Measurements from ENCODE around the gene FGF1. TPM values are rescaled to one million over a fixed set of nuclear protein-coding genes. Genes with fewer than 3 reads are reported as not detected.

FGF1 gene
- total RNA-seq, 2 donors from 2014 or later, result 11.4 to 56.7 TPM

- no peak overlapping the region for H3K27ac ChIP-seq
- no peaks in the 10 kb centered on the region for H3K27me3 ChIP-seq (replicated peaks; ENCODE audit: insufficient read depth)
- H3K9me3 ChIP-seq, result no peaks in the 10 kb centered on the region
- no peak for ATAC-seq (ENCODE audit: insufficient number of reproducible peaks, low FRiP score, low read depth)
- TF ChIP-seq, protein P1, sequence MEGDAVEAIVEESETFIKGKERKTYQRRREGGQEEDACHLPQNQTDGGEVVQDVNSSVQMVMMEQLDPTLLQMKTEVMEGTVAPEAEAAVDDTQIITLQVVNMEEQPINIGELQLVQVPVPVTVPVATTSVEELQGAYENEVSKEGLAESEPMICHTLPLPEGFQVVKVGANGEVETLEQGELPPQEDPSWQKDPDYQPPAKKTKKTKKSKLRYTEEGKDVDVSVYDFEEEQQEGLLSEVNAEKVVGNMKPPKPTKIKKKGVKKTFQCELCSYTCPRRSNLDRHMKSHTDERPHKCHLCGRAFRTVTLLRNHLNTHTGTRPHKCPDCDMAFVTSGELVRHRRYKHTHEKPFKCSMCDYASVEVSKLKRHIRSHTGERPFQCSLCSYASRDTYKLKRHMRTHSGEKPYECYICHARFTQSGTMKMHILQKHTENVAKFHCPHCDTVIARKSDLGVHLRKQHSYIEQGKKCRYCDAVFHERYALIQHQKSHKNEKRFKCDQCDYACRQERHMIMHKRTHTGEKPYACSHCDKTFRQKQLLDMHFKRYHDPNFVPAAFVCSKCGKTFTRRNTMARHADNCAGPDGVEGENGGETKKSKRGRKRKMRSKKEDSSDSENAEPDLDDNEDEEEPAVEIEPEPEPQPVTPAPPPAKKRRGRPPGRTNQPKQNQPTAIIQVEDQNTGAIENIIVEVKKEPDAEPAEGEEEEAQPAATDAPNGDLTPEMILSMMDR (IDR thresholded peaks at IDR 0.05), result no peak
- no peak overlapping the region for H3K4me3 ChIP-seq
- DNase-seq (ENCODE audit: low spot score), result no peak
- H3K36me3 ChIP-seq, result no peaks in the 10 kb centered on the region
- peaks cover 17 to 27% of the 10 kb centered on the region in 2 donors for H3K4me1 ChIP-seq (ENCODE audit: control insufficient read depth in 1 of 2, low read depth in 2 of 2)
Observed at GRCh38 chr5:142626099-142626498, 59.8 kb downstream of the FGF1 start.

DNA sequence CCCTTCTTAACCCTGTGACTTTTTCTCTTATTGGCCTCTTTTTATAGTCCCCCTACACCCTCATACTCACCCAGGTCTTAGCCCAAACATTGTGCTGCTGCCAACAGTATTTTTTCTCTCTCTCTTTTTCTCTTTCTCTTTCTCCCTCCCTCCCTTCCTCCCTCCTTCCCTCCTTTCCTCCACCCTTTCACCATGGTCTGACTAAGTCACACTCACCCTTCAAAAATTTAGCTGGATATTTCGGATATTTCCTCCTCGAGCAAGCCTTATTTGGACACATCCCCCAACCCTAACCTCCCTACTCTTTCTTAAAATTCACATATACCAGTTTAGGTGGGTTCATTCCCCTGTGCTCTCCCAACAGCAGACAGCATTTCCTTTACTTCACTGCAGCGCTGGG is 64.7 kb downstream of the FGF1 start:
- H3K27me3 ChIP-seq (replicated peaks; ENCODE audit: insufficient read depth), result no peaks in the 10 kb centered on the region
- peak overlapping the region; percentile 52 for H3K4me3 ChIP-seq
- no peaks in the 10 kb centered on the region for H3K36me3 ChIP-seq
- TF ChIP-seq, protein P1 (IDR thresholded peaks at IDR 0.05), result no peak
- H3K27ac ChIP-seq, result peak overlapping the region; percentile 72 to 82
- DNase-seq (ENCODE audit: low spot score) (no peak), ATAC-seq (ENCODE audit: insufficient number of reproducible peaks, low FRiP score, low read depth) (peak; percentile 76)
- H3K4me1 ChIP-seq (ENCODE audit: control insufficient read depth in 1 of 2, low read depth in 2 of 2), result peaks cover 17 to 31% of the 10 kb centered on the region in 2 donors
- no peaks in the 10 kb centered on the region for H3K9me3 ChIP-seq

DNA sequence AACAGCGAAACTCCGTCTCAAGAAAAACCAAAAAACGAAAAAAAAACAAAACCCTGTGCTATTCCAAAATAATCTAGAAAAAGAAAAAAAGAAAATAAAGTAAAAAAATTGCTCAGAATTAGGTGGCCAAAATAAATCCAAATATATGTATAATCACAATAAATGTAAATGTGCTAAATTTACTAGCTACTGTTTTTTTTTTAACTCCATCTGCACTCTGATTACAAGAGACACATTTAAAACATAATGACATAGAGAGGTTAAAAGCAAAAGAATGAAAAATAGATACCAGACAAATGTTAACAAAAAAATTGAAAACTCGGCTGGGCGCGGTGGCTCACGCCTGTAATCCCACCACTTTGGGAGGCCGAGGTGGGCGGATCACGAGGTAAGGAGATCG is 66.1 kb downstream of the FGF1 start:
- no peak overlapping the region for H3K27ac ChIP-seq
- TF ChIP-seq, protein P1 (IDR thresholded peaks at IDR 0.05), result no peak
- no peak for DNase-seq (ENCODE audit: low spot score)
- peaks cover 14 to 25% of the 10 kb centered on the region in 2 donors for H3K4me1 ChIP-seq (ENCODE audit: control insufficient read depth in 1 of 2, low read depth in 2 of 2)
- no peaks in the 10 kb centered on the region for H3K36me3 ChIP-seq
- no peak overlapping the region for H3K4me3 ChIP-seq
- H3K27me3 ChIP-seq (replicated peaks; ENCODE audit: insufficient read depth), result no peaks in the 10 kb centered on the region
- H3K9me3 ChIP-seq, result no peaks in the 10 kb centered on the region
- no peak for ATAC-seq (ENCODE audit: insufficient number of reproducible peaks, low FRiP score, low read depth)

DNA sequence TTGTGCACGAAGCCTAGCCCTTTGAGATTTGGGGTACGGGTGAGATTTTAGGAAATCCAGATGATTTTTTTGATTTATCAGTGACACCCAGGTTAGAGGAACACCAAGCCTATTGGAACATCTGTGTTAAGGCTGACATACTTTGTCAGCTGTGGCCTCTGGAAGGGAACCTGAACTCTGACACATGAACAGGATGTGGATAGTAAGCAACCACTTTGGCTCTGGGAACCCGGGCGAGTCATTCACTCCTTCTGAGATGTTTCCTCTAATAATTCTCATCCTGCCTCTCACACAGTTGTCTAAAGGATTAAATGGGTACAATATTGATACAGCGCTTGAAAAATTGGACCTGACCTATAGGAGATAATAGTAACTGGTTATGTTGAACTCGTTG is 67.8 kb downstream of the FGF1 start:
- DNase-seq (ENCODE audit: low spot score) (no peak), ATAC-seq (ENCODE audit: insufficient number of reproducible peaks, low FRiP score, low read depth) (no peak)
- TF ChIP-seq, protein P1 (IDR thresholded peaks at IDR 0.05), result no peak
- no peaks in the 10 kb centered on the region for H3K36me3 ChIP-seq
- no peaks in the 10 kb centered on the region for H3K27me3 ChIP-seq (replicated peaks; ENCODE audit: insufficient read depth)
- no peaks in the 10 kb centered on the region for H3K9me3 ChIP-seq
- H3K4me1 ChIP-seq (ENCODE audit: control insufficient read depth in 1 of 2, low read depth in 2 of 2), result peaks cover 14 to 24% of the 10 kb centered on the region in 2 donors
- H3K4me3 ChIP-seq, result no peak overlapping the region
- H3K27ac ChIP-seq, result peak overlapping the region in 1 of 2 donors; percentile 36

- TF ChIP-seq, protein P1 (IDR thresholded peaks at IDR 0.05), result no peak
- no peaks in the 10 kb centered on the region for H3K27me3 ChIP-seq (replicated peaks; ENCODE audit: insufficient read depth)
- peaks cover 11 to 19% of the 10 kb centered on the region in 2 donors for H3K4me1 ChIP-seq (ENCODE audit: control insufficient read depth in 1 of 2, low read depth in 2 of 2)
- no peaks in the 10 kb centered on the region for H3K36me3 ChIP-seq
- no peak overlapping the region for H3K4me3 ChIP-seq
- peak overlapping the region in 1 of 2 donors; percentile 21 for H3K27ac ChIP-seq
- ATAC-seq (ENCODE audit: insufficient number of reproducible peaks, low FRiP score, low read depth) (no peak), DNase-seq (ENCODE audit: low spot score) (no peak)
- H3K9me3 ChIP-seq, result no peaks in the 10 kb centered on the region
Observed at GRCh38 chr5:142617416-142618129, 68.3 kb downstream of the FGF1 start.
